CD14-positive monocyte (primary cell): ENCODE measurements around the gene CARMIL1. TPM values are rescaled to one million over a fixed set of nuclear protein-coding genes. Genes with fewer than 3 reads are reported as not detected.
A peak's percentile ranks its signal among the peaks of the same experiment; 100 is the strongest.

Experiments used
- DNase-seq, 3 donors: peaks; one replicate each; pipeline ENCODE4 v3.0.0-alpha.2; 2011 to 2022
- H2AFZ ChIP-seq: 2 replicates; pipeline ENCODE4 v1.6.0; 2012; ENCODE audit warnings: mild to moderate bottlenecking, low read depth, low read length, inconsistent platforms; ENCODE audit not compliant: insufficient read depth, poor library complexity, severe bottlenecking
- H3K27ac ChIP-seq, 2 donors: 1 replicate in 1 of 2; 2 replicates in 1 of 2; pipeline ENCODE4 v1.5.1; 2012 to 2013; ENCODE audit warnings: low read length in 2 of 2, control low read depth in 1 of 2, inconsistent platforms in 1 of 2, low read depth in 1 of 2, mild to moderate bottlenecking in 1 of 2
- H3K27me3 ChIP-seq, 2 donors: one replicate each; pipeline versions ENCODE4 v1.6.0 to v1.6.1; 2011 to 2013; ENCODE audit warnings: low read length in 2 of 2; ENCODE audit not compliant: control insufficient read depth in 2 of 2, insufficient read depth in 2 of 2
- H3K36me3 ChIP-seq, 2 donors: replicated peaks in 1 of 2; 1 replicate in 1 of 2; 2 replicates in 1 of 2; pipeline versions ENCODE4 v1.5.1 to v1.6.1; 2012 to 2013; ENCODE audit warnings: low read length in 2 of 2, control low read depth in 1 of 2, inconsistent platforms in 1 of 2, mild to moderate bottlenecking in 1 of 2; ENCODE audit not compliant: insufficient read depth in 2 of 2, control insufficient read depth in 1 of 2
- H3K4me1 ChIP-seq, 2 donors: 1 replicate in 1 of 2; 2 replicates in 1 of 2; pipeline versions ENCODE4 v1.5.1 to v1.6.1; 2012 to 2013; ENCODE audit warnings: low read length in 2 of 2, control low read depth in 1 of 2, inconsistent platforms in 1 of 2, mild to moderate bottlenecking in 1 of 2, moderate library complexity in 1 of 2; ENCODE audit not compliant: insufficient read depth in 2 of 2, control insufficient read depth in 1 of 2
- H3K4me2 ChIP-seq: replicated peaks from 2 replicates; pipeline ENCODE3; 2012; ENCODE audit warnings: low read length, moderate library complexity, mild to moderate bottlenecking; ENCODE audit not compliant: poor library complexity, severe bottlenecking; ENCODE audit errors: extremely low read depth
- H3K4me3 ChIP-seq, 3 experiments: fragments of 200-600 bp in 1 of 3; sonication (generic) in 1 of 3; replicated peaks in 1 of 3; 1 replicate in 2 of 3; 2 replicates in 1 of 3; pipeline ENCODE4 v1.5.1; 2011 to 2013; ENCODE audit warnings: low read length in 3 of 3, mild to moderate bottlenecking in 3 of 3, control low read depth in 2 of 3, low read depth in 2 of 3, inconsistent platforms in 1 of 3, moderate library complexity in 1 of 3
- H3K79me2 ChIP-seq: 2 replicates; pipeline ENCODE4 v1.6.0; 2012; ENCODE audit warnings: mild to moderate bottlenecking, control low read depth, inconsistent platforms, low read length, moderate library complexity; ENCODE audit not compliant: insufficient read depth
- H3K9ac ChIP-seq: 2 replicates; pipeline ENCODE4 v1.6.0; 2017; ENCODE audit warnings: low read length, mild to moderate bottlenecking; ENCODE audit not compliant: insufficient read depth, poor library complexity, severe bottlenecking
- H3K9me3 ChIP-seq, 2 donors: replicated peaks in 1 of 2; 1 replicate in 1 of 2; 2 replicates in 1 of 2; pipeline versions ENCODE4 v1.5.1 to v1.6.1; 2012 to 2013; ENCODE audit warnings: low read length in 2 of 2, control low read depth in 1 of 2; ENCODE audit not compliant: control insufficient read depth in 1 of 2, insufficient read depth in 1 of 2
- H4K20me1 ChIP-seq: 2 replicates; pipeline ENCODE4 v1.6.0; 2012; ENCODE audit warnings: mild to moderate bottlenecking, low read length, control low read depth, moderate library complexity; ENCODE audit not compliant: insufficient read depth
- H3K27ac Mint-ChIP-seq, 7 donors: one replicate each; pipeline ENCODE4 v1.8.0; 2020; ENCODE audit warnings: mild to moderate bottlenecking in 7 of 7, mixed read lengths in 7 of 7, moderate library complexity in 6 of 7, inconsistent platforms in 2 of 7
- H3K27me3 Mint-ChIP-seq, 3 donors: one replicate each; pipeline ENCODE4 v1.8.0; 2021 to 2022; ENCODE audit warnings: low read depth in 3 of 3, mild to moderate bottlenecking in 3 of 3, mixed read lengths in 3 of 3, moderate library complexity in 3 of 3, inconsistent platforms in 1 of 3
- H3K36me3 Mint-ChIP-seq, 2 donors: one replicate each; pipeline ENCODE4 v1.8.0; 2020; ENCODE audit warnings: mixed read lengths in 2 of 2, inconsistent platforms in 1 of 2, mild to moderate bottlenecking in 1 of 2
- H3K4me1 Mint-ChIP-seq: one replicate; pipeline ENCODE4 v1.8.0; 2020; ENCODE audit warnings: mild to moderate bottlenecking, mixed read lengths
- H3K4me3 Mint-ChIP-seq, 2 donors: one replicate each; pipeline ENCODE4 v1.8.0; 2020; ENCODE audit warnings: mild to moderate bottlenecking in 2 of 2, mixed read lengths in 2 of 2, moderate library complexity in 1 of 2
- H3K9me3 Mint-ChIP-seq, 7 donors: one replicate each; pipeline ENCODE4 v1.8.0; 2020 to 2022; ENCODE audit warnings: mixed read lengths in 7 of 7, mild to moderate bottlenecking in 6 of 7, moderate library complexity in 6 of 7, inconsistent platforms in 2 of 7
- CTCF ChIP-seq: fragments of 200-600 bp; IDR thresholded peaks from one replicate; pipeline ENCODE4 v1.8.0; 2022; ENCODE audit warnings: antibody characterized with exemption, mild to moderate bottlenecking
- WGBS: methylation state at CpG from one replicate; pipeline ENCODE4 v1.1.5; 2013; ENCODE audit warnings: missing lambda C conversion rate; ENCODE audit not compliant: insufficient coverage; 5-methylcytosine and 5-hydroxymethylcytosine counted together
- intact Hi-C, 2 donors: fragments of 100-400 bp; cut with micrococcal nuclease; formaldehyde crosslinking; loops; one replicate each; pipeline versions ENCODE4 v1.15.0 to v1.15.1; 2023
- polyA plus RNA-seq, 3 donors: library from polyadenylated mRNA; depleted of rRNA in 1 of 3; unstranded in 2 of 3; stranded (reverse) in 1 of 3; fragments of 300-500 nt in 2 of 3; fragments of >200 nt in 1 of 3; fragmentation: Illumina TruSeq in 2 of 3; gene quantifications; 1 replicate in 2 of 3; 2 replicates in 1 of 3; pipeline ENCODE4 v1.2.3, GENCODE V29; 2012 to 2021

Gene CARMIL1
- polyA plus RNA-seq, 3 donors: 0.30 to 0.49 (median 0.41) TPM

- Mint-ChIP-seq H3K27ac (no peak overlapping the region), H3K27me3 (no peaks in the 10 kb centered on the region), H3K4me3 (no peak overlapping the region), H3K4me1 (no peaks in the 10 kb centered on the region), H3K9me3 (peaks cover 0 to 6% (median 0%) of the 10 kb centered on the region in 7 donors), H3K36me3 (peaks cover 14 to 28% of the 10 kb centered on the region in 2 donors)
- no peak for DNase-seq
- H3K9ac ChIP-seq: no peak overlapping the region
- H3K9me3 ChIP-seq: no peaks in the 10 kb centered on the region
- no peaks in the 10 kb centered on the region for H3K79me2 ChIP-seq
- intact Hi-C loops: no loop called here
- peaks cover 14 to 15% of the 10 kb centered on the region in 2 donors for H3K36me3 ChIP-seq
- WGBS: 90% methylated on average over 4 of the region's 5 CpGs
- no peak overlapping the region for H3K4me3 ChIP-seq
- H3K27ac ChIP-seq: no peak overlapping the region
- H3K27me3 ChIP-seq: no peaks in the 10 kb centered on the region
- TF ChIP-seq CTCF: no peak
- no peak overlapping the region for H3K4me2 ChIP-seq
- H4K20me1 ChIP-seq: peaks cover 4% of the 10 kb centered on the region
- no peaks in the 10 kb centered on the region for H3K4me1 ChIP-seq
- H2AFZ ChIP-seq: no peak overlapping the region
These were observed 140.7 kb downstream of the CARMIL1 start for GRCh38 chr6:25419879-25420278.

DNA sequence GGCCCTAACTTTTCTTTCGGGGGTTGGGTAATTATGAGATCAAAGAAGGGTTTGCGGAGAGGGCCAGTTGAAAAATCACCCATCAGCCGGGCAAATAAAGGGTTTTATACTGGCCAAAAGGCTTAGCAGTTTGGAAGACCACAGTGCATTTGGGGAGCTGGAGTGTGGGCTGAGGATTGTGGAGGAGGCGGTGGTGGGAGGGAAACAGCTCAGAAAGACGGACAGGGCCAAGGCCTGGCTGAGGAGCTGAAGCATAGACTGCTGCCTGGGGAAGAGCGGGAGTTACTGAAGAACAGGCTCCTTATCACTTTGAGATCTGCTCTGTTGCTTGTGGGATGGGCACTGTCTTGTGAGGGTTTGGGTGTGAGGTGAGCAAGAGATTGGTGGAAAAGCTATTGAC, 144.2 kb downstream of the CARMIL1 start:
- no peaks in the 10 kb centered on the region for H3K9me3 ChIP-seq
- Mint-ChIP-seq H3K9me3 (peaks cover 0 to 6% (median 0%) of the 10 kb centered on the region in 7 donors), H3K27me3 (no peaks in the 10 kb centered on the region), H3K27ac (peak overlapping the region in 1 of 7 donors; percentile 14), H3K4me1 (no peaks in the 10 kb centered on the region), H3K4me3 (no peak overlapping the region), H3K36me3 (peaks cover 13 to 21% of the 10 kb centered on the region in 2 donors)
- TF ChIP-seq CTCF: no peak
- no peaks in the 10 kb centered on the region for H3K79me2 ChIP-seq
- DNase-seq: no peak
- no peak overlapping the region for H2AFZ ChIP-seq
- 97% methylated on average over 6 of the region's 6 CpGs for WGBS
- no peak overlapping the region for H3K27ac ChIP-seq
- no peak overlapping the region for H3K4me3 ChIP-seq
- peaks cover 9 to 14% of the 10 kb centered on the region in 2 donors for H3K36me3 ChIP-seq
- H3K9ac ChIP-seq: no peak overlapping the region
- peaks cover 4% of the 10 kb centered on the region for H4K20me1 ChIP-seq
- intact Hi-C loops: no loop called here
- no peaks in the 10 kb centered on the region for H3K4me1 ChIP-seq
- H3K4me2 ChIP-seq: no peak overlapping the region
- H3K27me3 ChIP-seq: no peaks in the 10 kb centered on the region
